Measurements from ENCODE around the gene CFP. TPM values are rescaled to one million over a fixed set of nuclear protein-coding genes. Genes with fewer than 3 reads are reported as not detected.

Gene CFP
- total and polyA plus RNA-seq, 3 donors from 2014 or later, result 1.9 to 4.4 (median 2.8) TPM

GRCh38 chrX:47662144-47662657, 32.5 kb upstream of the CFP start:
- no peak for DNase-seq
- Histone ChIP-seq H3K9me3 (no peaks in the 10 kb centered on the region), H3K27ac (no peak overlapping the region), H3K4me1 (no peaks in the 10 kb centered on the region), H3K4me3 (no peak overlapping the region), H3K36me3 (ENCODE audit: low read depth, missing control alignments) (no peaks in the 10 kb centered on the region), H3K27me3 (no peaks in the 10 kb centered on the region)
- intact Hi-C loops (cut with DNase I; ENCODE audit: low total_unique reads), result no loop called here
- 100% methylated on average over 1 of the region's 1 CpG; no CpG with 5 or more reads in 1 of the 2 donors for WGBS, 2 donors
- TF ChIP-seq CTCF (IDR thresholded peaks at IDR 0.05) (no peak), POLR2A (IDR thresholded peaks at IDR 0.05) (no peak)

- no peak overlapping the region for H3K27ac ChIP-seq
- no peaks in the 10 kb centered on the region for H3K9me3 ChIP-seq
- 94 to 100% methylated on average over 7 of the region's 7 CpGs for WGBS, 2 donors
- no peak for DNase-seq
- TF ChIP-seq POLR2A (IDR thresholded peaks at IDR 0.05), result no peak
- TF ChIP-seq CTCF (IDR thresholded peaks at IDR 0.05), result no peak
- H3K4me3 ChIP-seq, result no peak overlapping the region
- intact Hi-C loops (cut with DNase I; ENCODE audit: low total_unique reads), result no loop called here
- H3K36me3 ChIP-seq (ENCODE audit: low read depth, missing control alignments), result no peaks in the 10 kb centered on the region
- no peaks in the 10 kb centered on the region for H3K4me1 ChIP-seq
- H3K27me3 ChIP-seq, result no peaks in the 10 kb centered on the region
Measured at GRCh38 chrX:47661539-47661938, 31.8 kb upstream of the CFP start.

- intact Hi-C loops (cut with DNase I; ENCODE audit: low total_unique reads), result no loop called here
- TF ChIP-seq CTCF (IDR thresholded peaks at IDR 0.05) (no peak), POLR2A (IDR thresholded peaks at IDR 0.05) (no peak)
- Histone ChIP-seq H3K27me3 (no peaks in the 10 kb centered on the region), H3K27ac (peak overlapping the region; percentile 86 to 92), H3K36me3 (ENCODE audit: low read depth, missing control alignments) (no peaks in the 10 kb centered on the region), H3K4me3 (peak overlapping the region; percentile 57 to 74), H3K9me3 (no peaks in the 10 kb centered on the region), H3K4me1 (no peaks in the 10 kb centered on the region)
- WGBS, 2 donors, result 17 to 21% methylated on average over 4 to 8 of the region's 8 CpGs
- no peak for DNase-seq
Measured at GRCh38 chrX:47659421-47659726, 29.6 kb upstream of the CFP start.

GRCh38 chrX:47658684-47659420, 29.1 kb upstream of the CFP start, which contains the start of gene UXT:
TSS of gene UXT (minus strand) at chrX:47659180. CDS start at chrX:47658927, 253 bp downstream.
- H3K27me3 ChIP-seq, result no peaks in the 10 kb centered on the region
- H3K4me1 ChIP-seq, result no peaks in the 10 kb centered on the region
- WGBS, 2 donors, result 0 to 1% methylated on average over 3 to 27 of the region's 54 CpGs
- DNase-seq, result peak; percentile 94
- TF ChIP-seq POLR2A (IDR thresholded peaks at IDR 0.05), result no peak
- no peak for TF ChIP-seq CTCF (IDR thresholded peaks at IDR 0.05)
- H3K36me3 ChIP-seq (ENCODE audit: low read depth, missing control alignments), result no peaks in the 10 kb centered on the region
- intact Hi-C loops (cut with DNase I; ENCODE audit: low total_unique reads), result no loop called here
- peak within 1 kb of the TSS; percentile 86 to 92 for H3K27ac ChIP-seq
- H3K9me3 ChIP-seq, result no peaks in the 10 kb centered on the region
- peak within 1 kb of the TSS; percentile 57 to 74 for H3K4me3 ChIP-seq

GRCh38 chrX:47658301-47658683, 28.6 kb upstream of the CFP start:
- Histone ChIP-seq H3K4me3 (peak overlapping the region; percentile 57 to 74), H3K9me3 (no peaks in the 10 kb centered on the region), H3K27me3 (no peaks in the 10 kb centered on the region), H3K27ac (peak overlapping the region; percentile 86 to 92), H3K4me1 (no peaks in the 10 kb centered on the region), H3K36me3 (ENCODE audit: low read depth, missing control alignments) (no peaks in the 10 kb centered on the region)
- intact Hi-C loops (cut with DNase I; ENCODE audit: low total_unique reads), result no loop called here
- 0 to 2% methylated on average over 8 to 13 of the region's 13 CpGs for WGBS, 2 donors
- TF ChIP-seq POLR2A (IDR thresholded peaks at IDR 0.05) (no peak), CTCF (IDR thresholded peaks at IDR 0.05) (no peak)
- DNase-seq, result no peak
